H1 (cell line): Measurements from ENCODE around the gene PLA2G4E. TPM values are rescaled to one million over a fixed set of nuclear protein-coding genes. Genes with fewer than 3 reads are reported as not detected.

ENCODE experiments used
- ASH2L ChIP-seq: fragments of 200-600, 300-600 bp; sonication (generic); IDR thresholded peaks from one replicate; pipeline ENCODE4 v1.7.1; 2017; ENCODE audit warnings: low read length
- CHD7 ChIP-seq: fragments of 300-600 bp; sonication (generic); IDR thresholded peaks from 2 replicates; pipeline ENCODE4 v1.7.1; 2012; ENCODE audit warnings: low read length, moderate library complexity, mild to moderate bottlenecking, inconsistent platforms; ENCODE audit not compliant: insufficient replicate concordance
- CTBP2 ChIP-seq: IDR thresholded peaks from 2 replicates; pipeline ENCODE4 v1.7.0; 2011; ENCODE audit warnings: borderline replicate concordance, mild to moderate bottlenecking, moderate library complexity, mixed read lengths, low read length; ENCODE audit not compliant: insufficient read depth, insufficient read length
- GABPA ChIP-seq: IDR thresholded peaks from 2 replicates; pipeline ENCODE4 v1.6.1; 2011; ENCODE audit warnings: mild to moderate bottlenecking, low read length, moderate library complexity, borderline replicate concordance; ENCODE audit not compliant: insufficient read depth
- HDAC6 ChIP-seq: IDR thresholded peaks from one replicate; pipeline ENCODE4 v1.7.1; 2012; ENCODE audit warnings: low read depth, mild to moderate bottlenecking, inconsistent platforms, low read length, moderate library complexity
- JUND ChIP-seq: IDR thresholded peaks from 2 replicates; pipeline ENCODE4 v1.6.1; 2011; ENCODE audit warnings: mild to moderate bottlenecking, improper control_type of control experiment, low read length
- KDM5A ChIP-seq: fragments of 200-600 bp; IDR thresholded peaks from 2 replicates; pipeline ENCODE4 v1.7.1; 2012; ENCODE audit warnings: mild to moderate bottlenecking, low read length, inconsistent platforms, mixed read lengths
- MAFK ChIP-seq: IDR thresholded peaks from 2 replicates; pipeline ENCODE4 v1.6.1; 2012; ENCODE audit warnings: low read depth, mild to moderate bottlenecking, improper control_type of control experiment, low read length
- NANOG ChIP-seq: IDR thresholded peaks from 2 replicates; pipeline ENCODE4 v1.6.1; 2011; ENCODE audit warnings: low read length, low read depth, mild to moderate bottlenecking, inconsistent platforms; ENCODE audit not compliant: insufficient read depth, poor library complexity, severe bottlenecking
- POU5F1 ChIP-seq: IDR thresholded peaks from 2 replicates; pipeline ENCODE4 v1.6.1; 2011; ENCODE audit warnings: low read depth, mild to moderate bottlenecking, low read length, moderate library complexity
- RXRA ChIP-seq: IDR thresholded peaks from 2 replicates; pipeline ENCODE4 v1.6.1; 2011; ENCODE audit warnings: low read depth, mild to moderate bottlenecking, low read length, moderate library complexity; ENCODE audit not compliant: insufficient read depth
- YY1 ChIP-seq: IDR thresholded peaks from 2 replicates; pipeline ENCODE4 v1.6.1; 2011; ENCODE audit warnings: low read depth, mild to moderate bottlenecking, low read length
- polyA plus RNA-seq, 7 experiments: library from polyadenylated mRNA; depleted of rRNA in 3 of 7; stranded (reverse) in 5 of 7; unstranded in 2 of 7; fragments of >200 nt in 5 of 7; fragments of 200-250 nt in 2 of 7; gene quantifications; 1 replicate in 5 of 7; 2 replicates in 1 of 7; 4 replicates in 1 of 7; pipeline versions ENCODE4 v1.2.1 to v1.2.3, GENCODE V29; 2011 to 2013; ENCODE audit warnings: missing spikeins in 2 of 7, mixed read lengths in 2 of 7
- total RNA-seq: library from RNA; stranded (reverse); fragmentation: NEBNext Ultra II Directional; extraction: Animal tissue kit (Norgen Biotek cat#: 25700); gene quantifications from 2 replicates; pipeline ENCODE4 v1.2.1, GENCODE V29; 2021

Gene PLA2G4E
- total and polyA plus RNA-seq, 2 of the 8 experiments (the other 6 are each of a cell fraction or from before 2014, with no cell fraction given), result 0.03 TPM; not detected in 1

GRCh38 chr15:42045211-42045615 lies 24.4 kb upstream of the PLA2G4E start (continued):
- TF ChIP-seq CHD7 (no peak), JUND (no peak), GABPA (no peak), ASH2L (no peak), POU5F1 (no peak), RXRA (no peak), HDAC6 (no peak), KDM5A (no peak), YY1 (no peak), CTBP2 (no peak), NANOG (no peak), MAFK (no peak)
